Measurements from ENCODE around the gene KCNE1.
"Not testable (repeated sequence)": the region's sequence is repeated elsewhere in the genome, so short reads cannot be mapped to it uniquely, and the experiment has no call there.

KCNE1 gene

DNA sequence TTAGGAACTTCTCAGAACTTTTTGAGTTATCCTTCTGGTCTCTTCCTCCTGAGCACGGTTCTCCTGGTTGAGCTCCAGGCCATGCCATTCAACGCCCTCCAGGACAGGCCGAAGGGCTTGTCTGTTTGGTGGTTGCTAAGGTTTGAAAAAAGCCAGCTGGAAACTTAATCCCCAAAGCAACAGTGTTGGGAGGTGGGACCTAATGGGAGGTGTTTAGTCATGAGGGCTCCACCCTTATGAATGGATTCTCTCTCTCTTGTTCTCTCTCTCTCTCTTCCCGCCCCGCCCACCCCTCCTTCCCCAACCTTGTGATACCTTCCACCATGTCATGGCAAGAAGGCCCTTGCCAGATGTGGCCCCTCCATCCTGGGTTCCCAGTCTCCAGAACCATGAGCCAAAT, 829 bp downstream of the KCNE1 start:
- DNase-seq (ENCODE audit: low read depth) = no peak

DNA sequence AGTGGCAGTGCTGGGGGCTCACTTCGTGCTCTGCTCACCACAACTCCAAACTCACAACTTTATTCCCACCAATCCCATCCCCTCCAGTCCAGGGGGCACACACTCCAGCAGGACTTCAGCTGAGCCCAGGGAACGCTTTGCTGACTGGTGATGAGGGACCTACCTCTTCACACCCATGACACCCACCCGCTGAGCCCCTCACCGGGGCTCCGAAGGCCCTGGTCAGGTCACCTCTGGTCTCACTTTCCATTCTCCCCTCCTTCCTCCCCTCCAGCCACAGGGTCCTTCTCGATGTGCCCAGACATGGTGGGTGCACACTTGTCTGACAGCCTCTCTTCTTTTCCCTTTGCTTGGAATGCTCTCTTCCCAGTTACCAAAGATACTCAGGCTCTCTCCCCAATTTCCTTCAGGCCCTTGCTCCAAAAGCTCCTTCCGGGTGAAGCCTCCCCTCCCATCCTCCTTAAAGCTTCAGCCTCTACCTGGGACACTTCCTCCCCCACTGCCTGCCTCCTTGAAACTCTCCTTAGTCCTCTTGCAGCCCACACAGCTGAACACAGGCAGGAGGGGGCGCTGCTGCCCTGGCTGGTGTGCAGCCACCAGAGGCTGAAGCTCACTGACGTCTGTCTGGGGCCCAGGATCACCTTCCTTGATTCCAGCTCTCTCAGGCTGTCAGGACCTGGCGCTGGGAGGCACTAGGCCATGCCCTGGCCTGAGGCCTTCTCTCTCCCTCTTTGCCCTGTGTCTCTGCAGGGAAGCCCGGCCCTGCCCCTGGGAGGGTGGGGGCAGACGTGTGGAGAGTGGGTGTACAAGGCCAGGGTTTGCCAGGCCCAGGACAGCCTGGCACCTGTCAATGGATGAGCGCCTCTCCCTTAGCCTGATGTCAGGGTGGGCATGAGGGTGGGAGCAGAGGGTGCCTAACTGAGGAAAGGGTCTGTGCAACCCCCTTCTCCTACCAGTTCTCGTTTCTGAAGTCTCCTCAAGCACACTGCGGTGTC, 1.6 kb downstream of the KCNE1 start:
- peak; percentile 46 for DNase-seq (ENCODE audit: low read depth)

DNA sequence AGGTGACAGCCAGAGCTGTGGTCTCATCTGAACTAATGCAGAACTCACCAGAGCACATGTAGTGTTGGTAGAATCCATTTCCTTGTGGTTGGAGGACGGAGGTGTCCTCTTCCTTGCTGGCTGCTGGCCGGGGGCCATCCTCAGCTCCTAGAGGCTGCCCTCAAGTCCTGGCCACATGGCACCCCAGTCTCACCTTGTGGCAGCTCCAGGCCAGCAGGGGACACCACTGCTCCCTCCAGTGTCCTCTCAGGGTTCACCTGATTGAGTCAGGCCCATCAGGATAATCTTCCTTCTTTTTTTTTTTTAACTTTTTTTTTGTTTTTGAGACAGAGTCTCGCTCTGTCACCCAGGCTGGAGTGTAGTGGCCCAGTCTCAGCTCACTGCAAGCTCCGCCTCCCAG, 2.9 kb downstream of the KCNE1 start:
- DNase-seq (ENCODE audit: low read depth) = no peak

DNA sequence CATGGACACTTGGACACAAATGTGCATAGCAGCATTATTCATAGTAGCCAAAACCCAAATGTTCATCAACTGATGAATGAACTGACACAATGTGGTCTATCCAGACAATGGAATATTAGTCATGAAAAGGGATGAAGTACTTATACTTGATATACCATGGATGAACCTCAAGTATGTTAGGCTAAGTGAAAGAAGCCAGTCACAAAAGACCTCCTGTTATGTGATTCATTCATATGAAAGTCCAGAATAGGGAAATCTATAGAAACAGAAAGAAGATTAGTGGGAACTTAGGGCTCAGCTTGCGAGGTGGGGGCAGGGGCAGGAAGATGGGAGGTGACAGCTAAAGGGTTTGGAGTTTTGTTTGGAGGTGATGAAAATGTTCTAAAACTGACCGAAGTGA, 7.4 kb downstream of the KCNE1 start:
- DNase-seq (ENCODE audit: low read depth) = no peak

DNA sequence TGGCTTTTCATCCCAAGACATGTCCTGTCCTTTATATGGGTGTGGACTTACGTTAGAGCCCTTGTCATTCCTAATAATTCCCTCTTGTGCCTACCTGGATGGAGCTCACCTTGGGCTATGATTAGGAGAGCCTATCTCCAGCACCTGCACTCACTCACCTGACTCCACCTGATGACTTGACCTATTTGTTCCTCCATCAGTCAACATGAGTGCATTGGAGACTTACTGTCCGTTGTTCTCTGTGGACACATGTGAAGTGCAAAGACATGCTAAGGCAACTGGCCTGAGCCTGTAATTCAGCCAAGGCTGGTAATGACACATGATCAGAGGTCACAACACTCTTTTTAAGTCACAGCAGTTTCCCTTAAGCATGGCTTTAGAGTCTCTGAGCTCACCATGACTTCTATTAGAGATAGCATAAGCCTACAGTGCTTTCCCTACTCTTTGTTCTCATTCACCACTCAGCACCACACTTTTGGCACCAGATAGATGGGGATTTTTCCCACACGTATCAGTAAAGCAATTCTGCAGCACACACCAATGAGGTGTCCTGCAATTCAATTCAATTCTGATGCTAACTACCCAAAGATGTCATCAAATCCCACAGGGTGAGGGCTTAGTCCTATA, 9.4 kb downstream of the KCNE1 start:
- no peak for DNase-seq (ENCODE audit: low read depth)

DNA sequence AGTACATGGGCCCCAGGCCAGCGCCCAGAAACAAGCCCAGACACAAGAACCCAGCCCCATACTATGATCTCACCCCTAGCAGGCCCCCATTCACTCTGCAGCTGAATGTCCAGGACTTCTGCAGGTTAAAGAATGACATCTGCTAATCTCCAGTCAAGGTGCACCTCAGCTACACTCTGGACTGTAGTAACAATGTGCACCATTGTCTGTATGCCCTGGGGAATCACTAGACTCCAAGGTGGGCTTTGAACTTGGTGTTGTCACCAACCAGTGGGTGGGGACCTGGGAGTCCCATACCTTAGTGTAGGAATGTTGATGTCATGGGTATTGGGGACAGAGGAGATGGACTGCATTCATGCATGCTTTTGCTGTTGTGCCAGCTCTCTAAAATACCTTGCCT, 10.3 kb downstream of the KCNE1 start:
- no peak for DNase-seq (ENCODE audit: low read depth)

DNA sequence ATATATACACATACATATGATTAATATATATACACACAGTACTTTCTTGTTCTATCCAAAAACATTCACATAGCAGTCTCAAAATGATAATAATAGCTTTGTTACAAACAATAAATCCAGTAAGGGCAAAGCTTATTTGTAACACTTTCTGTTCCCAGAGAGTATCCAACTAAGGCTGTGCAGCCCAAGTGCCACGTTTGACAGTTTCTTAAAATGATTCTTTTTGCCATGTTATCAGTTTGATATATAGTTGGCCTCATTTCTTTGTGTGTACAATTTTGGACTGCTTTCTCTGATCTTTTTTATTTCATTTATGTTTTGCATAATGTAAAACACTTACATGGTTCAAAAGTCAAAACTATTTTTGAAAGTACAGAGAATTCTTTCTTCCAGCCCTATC, 11.8 kb downstream of the KCNE1 start:
- no peak for DNase-seq (ENCODE audit: low read depth)

DNA sequence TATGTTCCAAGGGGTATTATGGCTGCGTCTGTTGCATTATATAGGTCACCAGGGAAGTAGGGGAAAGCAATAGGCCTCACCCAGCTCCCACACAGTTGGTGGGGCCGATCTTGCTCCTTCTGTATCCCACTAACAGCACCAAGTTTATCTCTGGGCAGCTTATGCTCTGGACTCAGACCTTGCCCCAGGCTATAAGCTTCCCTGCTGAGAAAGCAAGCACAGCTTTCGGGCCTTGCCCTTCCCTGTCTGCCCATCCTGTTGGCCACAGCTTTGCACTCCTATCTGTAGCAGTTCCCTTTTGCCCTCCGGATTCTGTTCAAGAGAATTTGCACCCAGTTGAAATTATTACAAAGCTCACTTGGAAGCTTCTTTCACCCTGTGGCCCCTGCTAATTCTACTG, 12.9 kb downstream of the KCNE1 start:
- no peak for DNase-seq (ENCODE audit: low read depth)

DNA sequence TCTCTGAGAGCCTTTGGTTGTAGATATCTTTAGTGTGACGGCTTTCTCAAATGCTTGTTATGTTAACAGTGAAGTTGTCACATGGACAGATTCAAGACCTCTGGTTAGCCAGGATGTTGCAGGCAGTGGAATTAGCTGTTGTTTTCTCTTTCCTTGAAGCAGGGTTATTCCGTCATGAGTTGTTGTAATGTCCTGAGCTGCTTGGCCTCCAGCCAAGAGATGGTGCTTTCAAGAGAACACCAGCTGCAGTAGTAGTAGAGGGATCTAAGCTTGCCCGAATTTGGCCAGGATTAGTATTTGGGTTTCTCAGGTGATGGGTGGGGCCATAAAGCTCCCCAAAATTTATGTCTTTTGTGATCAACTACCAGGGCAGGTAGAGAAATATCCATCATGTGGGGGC, 13.4 kb downstream of the KCNE1 start:
- DNase-seq (ENCODE audit: low read depth) = no peak

DNA sequence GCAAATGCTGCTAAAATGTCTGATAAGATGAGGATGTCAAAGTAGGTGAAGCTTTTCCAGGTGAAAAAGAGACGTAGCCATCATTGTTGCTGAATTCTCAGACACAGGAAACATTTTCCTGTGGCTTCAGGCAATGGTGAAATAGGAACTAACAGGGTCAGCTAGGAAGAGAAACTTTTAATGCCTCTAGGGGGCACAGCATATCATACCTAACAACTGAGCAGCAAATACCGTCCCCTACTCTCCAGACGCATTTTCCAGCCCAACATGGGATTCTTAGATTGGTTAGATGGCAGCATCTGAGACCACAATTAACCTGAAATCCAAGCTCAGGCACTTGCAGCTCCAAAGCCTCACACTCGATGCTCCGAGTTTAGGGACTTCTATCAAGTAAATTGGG, 28.2 kb downstream of the KCNE1 start:
- not testable (repeated sequence) for DNase-seq (ENCODE audit: low read depth)

DNA sequence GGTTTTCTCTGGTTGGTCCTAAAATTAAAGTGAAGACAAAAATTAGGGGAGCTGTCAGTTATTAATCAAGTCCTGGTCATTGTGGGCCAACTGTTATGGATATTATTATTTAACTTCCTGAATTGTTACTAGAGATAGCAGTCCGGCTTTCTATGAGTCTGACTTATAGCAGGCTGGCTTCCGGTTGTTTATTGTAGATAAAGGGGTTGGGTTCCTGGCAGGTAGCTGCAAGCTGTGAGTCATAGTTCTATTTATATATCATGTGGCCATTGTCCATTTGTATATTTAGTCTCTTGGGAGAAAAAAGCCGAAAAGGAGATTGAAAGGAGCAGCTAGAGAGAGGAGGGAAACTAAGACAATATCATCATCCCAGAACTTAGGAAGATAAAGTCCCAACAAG, 28.6 kb downstream of the KCNE1 start:
- not testable (repeated sequence) for DNase-seq (ENCODE audit: low read depth)

DNA sequence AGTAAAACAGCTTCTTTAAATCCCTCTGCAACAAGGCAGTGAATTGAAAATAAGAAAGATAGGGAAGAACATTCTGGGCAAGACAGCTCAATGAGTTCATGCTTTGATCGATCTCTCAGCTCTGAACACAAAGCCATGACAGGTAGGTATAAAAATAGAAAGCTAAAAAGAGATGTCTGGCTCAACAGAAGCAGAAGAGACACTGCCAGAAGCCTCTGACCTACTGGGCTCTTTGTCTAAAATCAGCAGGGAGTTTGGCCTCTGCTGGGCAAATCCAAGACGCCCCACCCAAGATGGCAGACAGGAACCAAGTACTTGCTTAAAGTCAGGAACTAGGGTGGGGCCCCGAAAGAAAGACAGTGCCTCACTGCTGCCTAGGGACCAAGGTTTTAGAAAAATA, 44.7 kb downstream of the KCNE1 start:
- not testable (repeated sequence) for DNase-seq (ENCODE audit: low read depth)

DNA sequence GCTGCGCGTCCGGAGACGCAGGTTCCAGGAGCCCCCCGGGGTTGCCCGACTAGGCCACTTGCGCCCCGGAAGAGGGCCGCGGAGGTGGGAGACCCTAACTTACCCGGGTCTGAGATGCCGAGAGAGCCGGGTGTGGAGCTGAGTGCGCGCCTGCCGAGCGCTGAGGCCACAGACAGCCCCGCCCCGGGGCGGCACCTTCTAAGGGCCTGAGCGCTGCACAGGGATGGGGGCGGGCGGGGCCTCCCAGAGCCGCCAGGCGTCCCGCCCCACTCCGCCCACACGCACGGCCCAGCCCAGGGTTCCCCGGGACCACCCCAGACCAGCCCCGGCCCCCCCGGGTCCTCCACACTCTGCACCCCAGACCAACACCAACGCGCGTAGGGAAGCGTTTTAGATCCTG, 52.6 kb downstream of the KCNE1 start:
- not testable (repeated sequence) for DNase-seq (ENCODE audit: low read depth)

DNA sequence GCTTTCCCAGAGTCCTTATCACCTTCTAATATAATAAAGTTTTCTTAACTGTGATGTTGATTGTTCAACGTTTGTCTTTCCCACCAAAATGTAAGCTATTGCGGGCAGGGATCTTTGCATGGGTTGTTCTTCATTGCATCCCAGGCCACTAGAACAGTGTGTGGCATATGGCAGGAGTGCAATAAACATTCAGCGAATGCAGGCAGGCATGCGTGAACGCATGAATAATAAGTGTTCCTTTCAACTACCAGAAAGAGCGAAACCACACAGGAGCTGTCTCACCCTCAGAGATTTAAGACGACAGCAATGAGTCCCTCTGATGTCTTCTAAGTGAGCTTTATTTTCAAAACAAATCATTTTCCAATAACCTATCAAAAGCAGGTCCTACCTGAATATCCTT, 53.7 kb downstream of the KCNE1 start:
- not testable (repeated sequence) for DNase-seq (ENCODE audit: low read depth)

DNA sequence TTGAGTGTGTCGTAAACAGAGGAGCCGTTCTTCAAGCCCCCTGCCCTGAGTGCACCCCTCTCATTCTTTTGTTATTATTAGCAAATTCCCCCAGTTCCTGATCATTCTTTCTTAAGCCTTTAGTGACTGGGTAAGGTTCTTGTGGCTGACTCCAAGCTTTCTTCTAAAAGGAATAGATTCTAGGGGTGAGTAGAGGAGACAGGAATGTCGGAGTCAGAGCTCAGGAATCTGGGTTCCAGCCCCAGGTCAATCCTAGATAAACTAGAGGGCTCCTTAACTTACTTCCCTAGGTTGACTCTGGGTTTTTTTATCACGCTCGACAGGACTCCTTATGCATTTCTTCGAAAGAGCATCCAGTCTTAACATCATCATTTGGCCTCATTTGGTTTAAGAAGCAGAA, 55.8 kb downstream of the KCNE1 start:
- not testable (repeated sequence) for DNase-seq (ENCODE audit: low read depth)

DNA sequence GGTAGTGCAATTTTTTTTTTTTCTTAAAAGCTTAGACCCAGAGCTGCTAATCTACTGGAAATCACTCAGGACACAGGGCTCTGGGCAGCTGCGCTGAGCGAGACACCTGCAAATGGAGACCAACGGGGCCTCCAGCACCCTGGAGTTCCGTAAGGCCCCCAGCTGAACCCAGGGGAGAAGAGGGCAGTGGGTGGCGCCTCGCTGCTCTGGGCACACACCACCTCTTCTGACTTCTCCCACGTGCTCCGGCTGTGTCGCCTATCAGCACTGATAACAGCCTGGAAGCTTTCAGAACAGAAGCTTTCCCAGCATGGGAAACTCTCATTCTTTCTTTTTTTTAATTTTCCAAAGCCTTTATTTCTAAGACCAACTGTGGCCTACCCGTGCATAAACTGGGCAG, 56.4 kb downstream of the KCNE1 start:
- DNase-seq (ENCODE audit: low read depth) = not testable (repeated sequence)

DNA sequence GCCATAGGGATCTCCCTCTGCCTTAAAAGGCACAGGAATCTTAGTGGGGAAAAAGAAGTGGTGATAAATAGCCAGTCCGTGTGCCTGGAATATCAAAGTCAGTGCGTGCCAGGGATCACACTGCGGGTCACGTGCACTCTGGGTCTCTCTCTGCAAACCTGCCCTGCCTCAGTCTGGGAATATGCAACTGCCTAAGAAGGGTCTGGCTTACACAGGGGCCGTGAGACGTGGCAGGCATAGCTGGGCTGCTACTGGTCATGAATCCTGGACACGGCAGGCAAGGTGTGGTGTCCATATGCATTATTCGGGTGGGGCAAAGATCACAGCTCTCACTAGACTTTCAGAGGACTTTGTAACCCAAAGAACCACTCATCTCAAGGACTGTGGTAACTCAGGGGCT, 65.0 kb downstream of the KCNE1 start:
- not testable (repeated sequence) for DNase-seq (ENCODE audit: low read depth)

DNA sequence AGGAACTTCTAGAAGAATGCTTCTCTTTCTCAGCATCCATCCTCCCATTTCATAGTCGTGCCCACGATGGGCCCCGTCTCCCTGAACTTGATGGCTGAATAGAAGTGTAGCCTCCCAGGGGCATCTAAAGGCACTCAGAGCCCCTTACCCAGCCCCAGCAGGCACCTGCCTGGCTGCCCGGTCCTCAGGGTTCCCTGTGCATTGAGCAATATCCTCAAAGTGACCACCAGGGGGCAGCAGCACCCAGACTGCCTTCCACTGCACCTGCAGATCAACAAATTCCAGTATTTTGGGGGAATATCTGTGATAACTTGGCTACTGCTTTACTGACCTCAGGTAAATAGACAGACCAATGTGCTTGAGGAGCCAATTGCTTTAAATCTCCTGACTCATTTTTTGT, 68.5 kb downstream of the KCNE1 start:
- not testable (repeated sequence) for DNase-seq (ENCODE audit: low read depth)

DNA sequence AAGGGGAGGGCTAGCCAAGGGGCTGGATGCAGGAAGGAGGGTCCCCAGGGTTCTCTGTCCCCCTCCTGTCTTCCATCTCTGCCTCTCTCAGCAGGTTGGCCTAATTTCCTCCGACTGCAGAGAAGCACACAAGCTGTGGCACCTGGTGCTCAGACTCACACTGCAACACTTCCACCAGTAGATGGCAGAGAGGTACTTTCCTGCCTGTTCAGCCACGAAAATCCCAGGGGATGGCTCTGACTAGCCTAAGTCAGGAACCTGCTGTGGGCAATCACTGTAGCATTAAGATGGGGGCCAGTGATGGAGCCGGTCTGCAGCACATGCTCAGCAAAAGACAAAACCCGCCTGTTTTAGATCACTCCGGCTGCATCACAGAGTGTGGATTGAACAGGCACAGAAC, 82.3 kb downstream of the KCNE1 start:
- not testable (repeated sequence) for DNase-seq (ENCODE audit: low read depth)

DNA sequence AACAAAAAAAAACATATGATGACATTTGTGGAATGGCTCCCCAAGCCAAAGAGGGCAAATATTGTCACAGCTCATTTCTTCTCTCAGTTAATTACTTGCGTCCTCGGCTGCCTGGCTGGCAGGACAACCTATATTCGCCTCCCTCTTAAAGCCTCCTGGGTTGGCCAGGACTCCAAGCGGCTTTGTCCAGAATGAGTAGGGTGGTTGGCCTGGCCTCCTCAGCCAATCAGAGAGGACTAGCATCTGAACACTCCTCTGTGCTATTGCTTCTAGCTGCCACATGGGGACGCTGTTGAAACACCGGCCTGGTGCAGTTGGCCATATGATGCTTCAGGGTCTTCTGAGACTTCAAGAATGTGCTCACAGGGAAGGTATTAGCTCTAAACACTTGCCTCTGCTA, 83.6 kb downstream of the KCNE1 start:
- not testable (repeated sequence) for DNase-seq (ENCODE audit: low read depth)

DNA sequence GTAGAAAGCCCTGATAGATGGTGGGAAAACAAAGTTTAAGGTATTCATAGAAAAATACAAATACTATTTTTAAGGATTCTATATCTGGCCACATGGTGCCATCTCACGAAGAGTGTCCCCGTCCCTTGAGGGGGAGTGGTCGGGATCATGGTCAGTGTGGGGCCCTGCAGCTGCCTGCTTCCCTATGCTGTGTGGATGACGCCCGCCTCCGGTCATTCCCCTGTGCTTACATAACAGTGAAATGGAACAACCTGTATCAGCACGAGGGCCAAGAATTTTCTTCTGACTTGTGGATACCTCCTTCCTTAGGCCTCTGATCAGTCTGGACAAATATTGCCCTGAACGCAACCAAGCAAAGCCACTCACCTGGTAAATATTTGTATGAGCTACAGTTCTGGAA, 84.7 kb downstream of the KCNE1 start:
- not testable (repeated sequence) for DNase-seq (ENCODE audit: low read depth)

DNA sequence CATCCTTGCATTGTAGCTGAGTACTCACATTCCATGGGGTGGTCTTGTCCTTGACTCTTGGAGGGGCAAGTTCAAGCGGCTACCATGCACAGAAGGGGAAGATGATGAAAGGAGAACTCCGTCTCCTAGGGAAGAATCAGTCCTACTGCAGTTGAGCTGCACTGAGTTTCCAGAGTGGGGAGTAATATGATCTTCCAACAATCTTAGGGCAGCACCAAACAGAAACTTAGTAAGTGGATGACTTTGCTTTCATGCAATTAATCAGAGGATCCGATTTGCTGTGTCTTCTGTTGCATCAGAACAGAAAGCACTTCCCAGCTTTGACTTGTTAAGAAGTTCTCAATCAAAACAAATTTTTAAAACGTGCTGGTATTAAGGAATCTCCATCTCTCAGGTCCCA, 88.2 kb downstream of the KCNE1 start, which contains the start of gene SMIM34:
SMIM34 (minus strand) TSS at position 147 of the 400 bp plus-strand sequence; CDS start at position 35, 112 bp downstream.
- not testable (repeated sequence) for DNase-seq (ENCODE audit: low read depth)

DNA sequence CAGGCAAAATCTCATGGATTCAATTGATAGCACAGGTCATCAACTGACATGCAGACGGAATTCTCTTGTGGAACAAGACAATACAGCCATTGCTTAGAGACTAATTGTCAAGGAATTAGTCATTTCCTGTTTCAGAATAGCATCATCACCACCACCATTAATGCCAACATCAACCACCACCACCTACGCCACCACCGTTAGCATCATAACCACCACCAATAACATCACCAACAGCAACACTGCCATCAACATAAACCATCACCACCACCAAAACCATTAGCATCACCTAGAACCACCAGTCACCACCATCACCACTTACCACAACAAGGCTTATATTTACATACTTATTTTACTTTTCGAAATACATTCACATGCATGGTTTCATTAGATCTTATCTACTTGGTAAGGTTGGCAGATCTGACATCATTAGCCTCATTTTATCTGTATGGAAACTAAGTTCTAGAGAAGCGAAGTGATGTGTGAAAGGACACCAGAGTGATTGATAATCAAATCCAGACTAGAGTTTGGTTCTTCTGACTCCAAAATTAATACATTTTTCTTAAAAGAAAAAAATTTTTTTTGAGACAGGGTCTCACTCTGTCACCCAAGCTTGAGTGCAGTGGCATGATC, 94.4 kb downstream of the KCNE1 start:
- DNase-seq (ENCODE audit: low read depth) = not testable (repeated sequence)
